ENCODE data around the gene DENND1C. TPM values are rescaled to one million over a fixed set of nuclear protein-coding genes. Genes with fewer than 3 reads are reported as not detected.

DENND1C gene
- total RNA-seq, 6 experiments from 2014 or later, result 0.90 to 2.7 (median 1.8) TPM

DNA sequence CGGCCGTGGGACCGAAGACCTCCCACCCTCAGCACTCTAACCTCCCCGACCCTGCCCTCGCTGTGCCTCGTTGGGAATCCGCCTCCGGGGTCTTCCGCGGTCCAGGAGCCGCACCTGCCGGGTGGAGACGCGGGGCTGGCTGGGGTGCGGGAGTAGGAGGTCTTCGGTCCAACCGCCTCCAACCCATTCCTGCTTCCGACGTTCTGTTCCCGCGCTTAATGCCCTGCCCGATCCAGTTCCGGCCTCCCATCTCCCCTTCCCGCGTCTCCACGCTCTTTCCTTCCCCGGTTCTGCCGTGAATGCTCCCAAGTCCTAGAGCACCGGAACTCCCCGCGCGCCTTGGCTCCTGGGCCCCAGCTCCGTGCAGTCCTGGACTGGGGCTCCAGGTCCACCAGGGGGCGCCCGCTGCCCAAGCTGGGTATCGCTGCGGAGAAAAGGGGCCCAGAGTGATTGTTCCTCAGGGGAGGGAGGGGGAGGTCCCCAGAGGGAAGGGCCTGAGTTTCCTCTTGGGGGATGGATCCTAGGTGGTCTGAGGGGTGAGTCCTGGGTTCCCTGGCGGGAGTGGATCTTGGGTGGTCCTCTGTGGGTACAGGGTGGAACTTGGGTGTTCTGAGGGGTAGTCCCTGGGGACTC, 35.2 kb upstream of the DENND1C start:
- peak; percentile 14 for TF ChIP-seq POLR2A (IDR thresholded peaks at IDR 0.05)
- TF ChIP-seq, protein P1, sequence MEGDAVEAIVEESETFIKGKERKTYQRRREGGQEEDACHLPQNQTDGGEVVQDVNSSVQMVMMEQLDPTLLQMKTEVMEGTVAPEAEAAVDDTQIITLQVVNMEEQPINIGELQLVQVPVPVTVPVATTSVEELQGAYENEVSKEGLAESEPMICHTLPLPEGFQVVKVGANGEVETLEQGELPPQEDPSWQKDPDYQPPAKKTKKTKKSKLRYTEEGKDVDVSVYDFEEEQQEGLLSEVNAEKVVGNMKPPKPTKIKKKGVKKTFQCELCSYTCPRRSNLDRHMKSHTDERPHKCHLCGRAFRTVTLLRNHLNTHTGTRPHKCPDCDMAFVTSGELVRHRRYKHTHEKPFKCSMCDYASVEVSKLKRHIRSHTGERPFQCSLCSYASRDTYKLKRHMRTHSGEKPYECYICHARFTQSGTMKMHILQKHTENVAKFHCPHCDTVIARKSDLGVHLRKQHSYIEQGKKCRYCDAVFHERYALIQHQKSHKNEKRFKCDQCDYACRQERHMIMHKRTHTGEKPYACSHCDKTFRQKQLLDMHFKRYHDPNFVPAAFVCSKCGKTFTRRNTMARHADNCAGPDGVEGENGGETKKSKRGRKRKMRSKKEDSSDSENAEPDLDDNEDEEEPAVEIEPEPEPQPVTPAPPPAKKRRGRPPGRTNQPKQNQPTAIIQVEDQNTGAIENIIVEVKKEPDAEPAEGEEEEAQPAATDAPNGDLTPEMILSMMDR (IDR thresholded peaks at IDR 0.05), result peak; percentile 94 to 98 (median 96)
- Histone ChIP-seq H3K36me3 (no peaks in the 10 kb centered on the region), H3K4me3 (peak overlapping the region; percentile 56 to 61 (median 59)), H3K27ac (peak overlapping the region; percentile 44 to 59 (median 47)), H3K9me3 (no peaks in the 10 kb centered on the region), H3K4me1 (peaks cover 0 to 3% (median under 1%) of the 10 kb centered on the region in 4 donors), H3K27me3 (no peaks in the 10 kb centered on the region)
- ATAC-seq (peak; percentile 76 to 86 (median 79)), DNase-seq (peak; percentile 88 to 93 (median 90))
- WGBS (ENCODE audit: insufficient coverage, low coverage, low lambda C conversion rate, missing lambda C conversion rate), result 2% methylated on average over 22 of the region's 38 CpGs
- intact Hi-C loops (cut with DNase I), result loop anchor here in 1 of 2 donors (10.0 kb wide), 1 partner anchor 348 kb away; no protein-coding TSS in a partner anchor

- DNase-seq (peak; percentile 92 to 98 (median 95)), ATAC-seq (peak; percentile 89 to 94 (median 90))
- 5% methylated on average over 14 of the region's 26 CpGs for WGBS (ENCODE audit: insufficient coverage, low coverage, low lambda C conversion rate, missing lambda C conversion rate)
- H3K9me3 ChIP-seq, result no peaks in the 10 kb centered on the region
- no peaks in the 10 kb centered on the region for H3K27me3 ChIP-seq
- H3K27ac ChIP-seq, result peak overlapping the region in 2 of 3 donors; percentile 47 to 59
- H3K4me3 ChIP-seq, result peak overlapping the region; percentile 56 to 61 (median 59)
- peaks cover 0 to 3% (median under 1%) of the 10 kb centered on the region in 4 donors for H3K4me1 ChIP-seq
- intact Hi-C loops (cut with DNase I), result loop anchor here in 1 of 2 donors (10.0 kb wide), 1 partner anchor 349 kb away; no protein-coding TSS in a partner anchor
- peak; percentile 63 for TF ChIP-seq POLR2A (IDR thresholded peaks at IDR 0.05)
- TF ChIP-seq, protein P1 (IDR thresholded peaks at IDR 0.05), result no peak
- H3K36me3 ChIP-seq, result no peaks in the 10 kb centered on the region
Measured at GRCh38 chr19:6516018-6516658, 34.6 kb upstream of the DENND1C start.

DNA sequence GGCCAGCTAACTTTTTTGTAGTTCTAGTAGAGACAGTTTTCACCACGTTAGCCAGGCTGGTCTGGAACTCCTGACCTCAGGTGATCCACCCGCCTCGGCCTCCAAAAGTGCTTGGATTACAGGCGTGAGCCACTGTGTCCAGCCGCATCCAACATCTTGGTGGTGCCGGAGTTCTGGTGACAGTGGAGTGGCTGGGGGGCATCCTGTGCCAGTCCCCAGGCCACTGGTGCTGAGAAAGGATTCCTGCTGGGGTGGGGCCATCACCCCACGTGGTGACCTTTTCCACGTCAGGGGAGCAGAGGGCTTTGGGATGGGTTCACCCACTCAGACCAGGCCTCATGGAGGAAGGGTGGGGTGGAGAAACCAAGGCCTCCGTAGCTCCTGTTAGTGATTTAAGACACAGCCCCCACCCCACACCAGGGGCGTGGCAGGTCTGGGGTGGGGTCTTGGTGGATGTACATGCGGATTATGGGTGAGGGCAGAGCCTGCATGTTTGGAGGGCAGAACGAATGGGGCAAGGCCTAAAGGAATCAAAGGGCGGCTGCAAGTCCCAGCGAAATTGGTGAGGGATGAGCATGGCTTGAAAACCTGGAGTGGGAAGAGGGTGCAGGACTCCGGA, 33.4 kb upstream of the DENND1C start:
- H3K4me1 ChIP-seq, result peaks cover 0 to 3% (median under 1%) of the 10 kb centered on the region in 4 donors
- H3K36me3 ChIP-seq, result no peaks in the 10 kb centered on the region
- intact Hi-C loops (cut with DNase I), result loop anchor here in 1 of 2 donors (10.0 kb wide), 1 partner anchor 350 kb away; no protein-coding TSS in a partner anchor
- no peaks in the 10 kb centered on the region for H3K9me3 ChIP-seq
- DNase-seq, result no peak
- no peaks in the 10 kb centered on the region for H3K27me3 ChIP-seq
- WGBS (ENCODE audit: insufficient coverage, low coverage, low lambda C conversion rate, missing lambda C conversion rate), result 88% methylated on average over 9 of the region's 15 CpGs
- TF ChIP-seq POLR2A (IDR thresholded peaks at IDR 0.05), result no peak
- TF ChIP-seq, protein P1 (IDR thresholded peaks at IDR 0.05), result no peak
- no peak overlapping the region for H3K4me3 ChIP-seq
- no peak for ATAC-seq
- no peak overlapping the region for H3K27ac ChIP-seq

- H3K36me3 ChIP-seq, result no peaks in the 10 kb centered on the region
Measured at GRCh38 chr19:6514089-6514488, 32.5 kb upstream of the DENND1C start.

More at GRCh38 chr19:6514089-6514488, 32.5 kb upstream of the DENND1C start:
- Histone ChIP-seq H3K4me1 (peaks cover 0 to 3% (median under 1%) of the 10 kb centered on the region in 4 donors), H3K27ac (no peak overlapping the region), H3K27me3 (no peaks in the 10 kb centered on the region), H3K9me3 (no peaks in the 10 kb centered on the region), H3K4me3 (no peak overlapping the region)
- 38% methylated on average over 5 of the region's 9 CpGs for WGBS (ENCODE audit: insufficient coverage, low coverage, low lambda C conversion rate, missing lambda C conversion rate)
- ATAC-seq (no peak), DNase-seq (no peak)
- TF ChIP-seq, protein P1 (IDR thresholded peaks at IDR 0.05), result no peak
- no peak for TF ChIP-seq POLR2A (IDR thresholded peaks at IDR 0.05)
- intact Hi-C loops (cut with DNase I), result loop anchor here in 1 of 2 donors (10.0 kb wide), 1 partner anchor 351 kb away; no protein-coding TSS in a partner anchor

All from right lobe of liver (tissue), 6 donors.